HL-60 (cell line): ENCODE data around the gene COG2.
"Not testable (repeated sequence)": the region's sequence is repeated elsewhere in the genome, so short reads cannot be mapped to it uniquely, and the experiment has no call there.

Experiments
- CTCF ChIP-seq: IDR thresholded peaks from one replicate; pipeline ENCODE4 v1.5.1; 2011; ENCODE audit warnings: low read length, control low read depth, inconsistent platforms; ENCODE audit not compliant: insufficient read depth
- POLR2AphosphoS5 ChIP-seq: IDR thresholded peaks from 2 replicates; pipeline ENCODE4 v1.6.1; 2012; ENCODE audit warnings: low read depth

GRCh38 chr1:230600657-230601400 is 41.5 kb upstream of the COG2 start:
- not testable (repeated sequence) for TF ChIP-seq CTCF, POLR2AphosphoS5
